SU-DHL-6 (cell line): Measurements from ENCODE around the gene YIPF3.

ENCODE experiments used
- CTCF ChIP-seq: fragments of 200-600 bp; sonication (generic); IDR thresholded peaks from one replicate; pipeline ENCODE4 v1.5.1; 2017; ENCODE audit warnings: antibody characterized with exemption, mild to moderate bottlenecking, low read length, moderate library complexity; ENCODE audit not compliant: insufficient read depth, poor library complexity, severe bottlenecking
- EZH2phosphoT487 ChIP-seq: fragments of 200-600 bp; sonication (generic), shearing (Covaris generic); conservative IDR thresholded peaks from 2 replicates; pipeline ENCODE4 v1.6.1; 2018; ENCODE audit warnings: mild to moderate bottlenecking, antibody characterized with exemption, low read length, moderate library complexity, mixed read lengths

- TF ChIP-seq EZH2phosphoT487 = no peak
- TF ChIP-seq CTCF = no peak
These were observed 50.8 kb downstream of the YIPF3 start for GRCh38 chr6:43465948-43466347.
